GM18508 (cell line): ENCODE data around the gene COL6A3.
"Not testable (repeated sequence)": the region's sequence is repeated elsewhere in the genome, so short reads cannot be mapped to it uniquely, and the experiment has no call there.

ENCODE experiments used
- ATAC-seq: cut with Tn5 transposase; IDR thresholded peaks from one replicate; pipeline ENCODE4 v1.9.1; 2021; ENCODE audit warnings: moderate number of reproducible peaks; ENCODE audit not compliant: insufficient read depth, unreplicated experiment

COL6A3 gene

DNA sequence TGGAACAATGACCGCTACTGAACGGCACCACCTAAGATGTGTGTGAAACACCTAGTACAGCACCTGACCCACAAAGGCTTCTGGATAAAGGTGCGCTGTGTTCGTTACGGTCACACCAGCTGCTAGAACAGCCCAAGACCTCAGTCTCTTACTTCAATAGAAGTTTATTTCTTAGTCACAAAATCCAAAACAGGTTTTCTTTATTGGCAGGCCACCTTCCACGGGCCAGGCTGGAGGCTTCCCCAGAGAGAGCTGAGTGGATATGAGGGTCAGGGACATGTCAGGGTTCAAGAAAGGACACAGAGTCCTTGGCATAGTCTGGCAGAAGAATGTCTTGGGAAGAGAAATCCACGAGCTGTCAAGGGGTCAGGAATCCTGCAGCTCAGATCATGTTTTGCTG is 92.2 kb downstream of the COL6A3 start:
- ATAC-seq, result no peak

DNA sequence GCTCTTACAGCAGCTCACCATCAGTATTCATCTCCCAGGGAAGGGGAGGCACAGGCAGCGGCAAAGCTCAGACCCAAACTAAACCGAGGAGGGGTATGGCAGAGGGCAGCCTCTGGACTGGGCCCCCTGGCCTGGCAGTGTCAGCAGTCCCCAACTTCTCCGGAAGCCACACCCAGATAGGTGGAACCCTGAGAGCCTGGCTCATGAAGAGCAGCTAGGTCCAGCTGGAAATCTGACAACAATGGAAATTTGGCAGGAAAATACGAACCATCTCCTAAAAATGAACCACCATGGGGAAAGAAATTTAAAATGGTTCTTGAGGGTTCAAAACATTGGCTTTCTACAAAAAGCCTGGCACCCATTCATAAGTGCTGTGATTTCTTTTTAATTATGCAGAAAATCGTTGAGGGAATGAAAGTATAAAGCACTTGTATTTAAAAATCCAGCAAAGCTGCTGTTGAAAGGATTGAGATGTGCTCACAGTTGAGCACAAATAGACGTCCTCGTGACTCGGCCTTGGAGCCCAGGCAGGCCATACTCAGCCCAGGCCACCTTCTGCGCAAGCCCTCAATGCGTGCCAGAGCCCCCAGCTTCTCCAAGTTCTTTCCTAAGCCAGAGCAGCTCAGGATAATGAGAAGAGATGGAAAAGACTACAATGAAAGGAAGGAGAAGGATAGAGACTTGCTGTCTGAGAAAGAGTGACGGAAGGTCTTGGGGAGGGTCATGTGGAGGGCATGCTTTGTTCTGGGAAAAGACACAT is 93.0 kb downstream of the COL6A3 start:
- ATAC-seq, result no peak

DNA sequence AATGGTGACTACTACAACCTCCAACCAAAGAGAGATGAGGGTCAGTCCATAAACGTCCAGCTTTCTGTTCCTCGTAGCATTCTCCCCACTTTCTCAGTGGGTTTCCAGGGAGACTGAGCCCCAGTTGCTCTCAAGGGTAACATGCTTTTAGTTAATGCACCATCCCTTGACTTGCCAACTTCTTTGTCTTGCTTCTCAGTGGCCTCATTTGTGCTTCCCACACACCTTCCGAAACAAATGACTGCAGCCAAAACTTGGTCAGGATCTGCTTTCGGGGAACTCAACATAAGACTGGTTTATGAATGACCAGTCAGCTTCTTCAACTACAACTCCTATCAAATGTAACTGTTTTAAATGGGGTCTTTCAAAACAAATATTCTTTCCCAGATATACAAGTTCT is 94.1 kb downstream of the COL6A3 start:
- ATAC-seq, result no peak

DNA sequence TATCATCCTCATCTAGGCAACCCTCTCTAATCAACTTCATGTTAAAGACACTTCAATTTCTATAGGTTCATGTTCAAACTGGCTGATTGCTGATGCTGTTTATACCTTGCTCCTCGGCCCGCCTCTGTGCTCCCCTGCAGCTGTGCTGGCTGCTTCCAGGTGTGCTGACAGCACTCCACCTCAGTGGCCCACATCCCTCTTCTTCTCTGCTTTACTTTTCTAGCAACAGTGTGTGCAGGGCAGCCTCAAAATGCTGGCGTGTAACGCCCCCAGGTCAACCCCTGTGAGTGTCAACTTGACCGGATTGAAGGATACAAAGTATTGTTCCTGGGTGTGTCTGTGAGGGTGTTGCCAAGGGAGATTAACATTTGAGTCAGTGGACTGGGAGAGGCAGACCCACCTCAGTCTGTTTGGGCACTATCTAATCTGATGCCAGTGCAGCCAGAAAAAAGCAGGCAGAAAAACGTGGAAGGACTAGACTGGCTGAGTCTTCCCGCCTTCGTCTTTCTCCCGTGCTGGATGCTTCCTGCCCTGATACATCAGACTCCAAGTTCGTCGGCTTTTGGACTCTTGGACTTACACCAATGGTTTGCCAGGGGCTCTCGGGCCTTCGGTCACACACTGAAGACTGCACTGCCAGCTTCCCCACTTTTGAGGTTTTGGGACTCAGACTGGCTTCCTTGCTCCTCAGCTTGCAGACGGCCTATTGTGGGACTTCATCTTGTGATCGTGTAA is 94.7 kb downstream of the COL6A3 start:
- ATAC-seq, result no peak

DNA sequence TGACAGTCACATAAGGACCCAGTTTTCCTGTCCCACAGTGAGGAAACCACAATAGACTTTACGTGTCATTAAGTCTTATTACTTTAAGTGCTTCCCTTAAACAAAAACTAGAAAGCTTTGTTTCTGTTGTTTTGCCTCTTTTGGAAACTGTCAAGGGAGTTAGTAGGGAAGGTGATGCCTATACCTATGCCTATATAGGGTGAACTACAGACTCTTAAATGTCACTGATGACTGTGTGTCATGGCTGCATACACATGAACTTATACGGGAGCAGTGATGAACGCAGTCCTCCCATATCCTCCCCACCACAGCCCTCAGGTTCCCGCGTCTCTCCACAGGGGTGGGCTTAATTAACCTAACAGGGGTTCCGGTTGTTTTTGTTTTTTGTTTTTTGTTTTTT is 97.6 kb downstream of the COL6A3 start:
- ATAC-seq, result no peak

DNA sequence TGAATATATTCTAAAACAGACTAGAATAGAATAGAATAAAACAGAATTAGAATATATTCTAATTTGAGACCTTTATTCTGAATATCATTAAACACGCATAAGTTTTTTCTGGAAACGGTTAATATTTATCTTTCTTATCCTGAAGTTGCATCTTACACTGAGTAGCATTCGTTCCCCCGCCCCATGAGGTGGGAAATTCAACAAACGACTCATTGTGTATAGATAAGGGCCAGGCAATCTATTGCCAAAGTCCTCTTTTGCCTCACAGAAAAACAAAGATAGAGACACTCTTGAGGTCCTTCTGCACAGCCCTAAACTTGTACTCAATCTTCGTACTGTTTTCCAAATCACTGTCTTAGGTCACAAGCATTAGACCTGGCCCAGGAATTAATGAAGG is 98.1 kb downstream of the COL6A3 start:
- no peak for ATAC-seq

DNA sequence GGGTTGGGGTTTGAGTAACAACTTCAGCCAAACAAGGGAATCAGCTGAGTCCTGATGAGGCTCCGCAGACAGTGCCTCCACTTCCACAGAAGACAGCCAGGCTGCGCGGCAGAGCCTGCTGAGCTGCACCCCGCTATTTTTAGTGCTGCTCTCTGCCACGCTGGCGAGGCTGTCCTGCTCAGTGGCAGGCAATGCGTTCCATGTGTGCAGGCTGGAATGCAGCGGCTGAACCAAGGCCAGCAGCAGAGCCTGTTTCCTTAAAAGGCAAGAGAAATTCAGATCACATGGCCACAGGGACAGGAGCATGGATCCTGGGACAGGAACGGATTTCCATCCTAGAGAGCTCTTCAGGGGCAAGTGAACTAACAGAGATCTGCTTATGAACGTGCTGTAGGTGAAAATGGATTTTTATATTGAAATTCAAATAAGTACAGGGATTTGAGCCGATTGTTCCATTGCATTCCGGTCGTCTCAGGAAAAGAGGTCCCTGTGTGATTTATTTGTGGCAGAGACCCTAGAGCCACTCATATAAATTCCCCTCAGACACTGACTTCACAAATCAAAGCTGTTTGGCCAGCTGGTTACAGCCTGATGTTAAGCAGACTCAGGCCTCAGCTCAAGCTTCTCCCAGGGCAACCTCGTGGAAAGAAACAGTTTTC is 98.7 kb downstream of the COL6A3 start:
- ATAC-seq, result no peak

DNA sequence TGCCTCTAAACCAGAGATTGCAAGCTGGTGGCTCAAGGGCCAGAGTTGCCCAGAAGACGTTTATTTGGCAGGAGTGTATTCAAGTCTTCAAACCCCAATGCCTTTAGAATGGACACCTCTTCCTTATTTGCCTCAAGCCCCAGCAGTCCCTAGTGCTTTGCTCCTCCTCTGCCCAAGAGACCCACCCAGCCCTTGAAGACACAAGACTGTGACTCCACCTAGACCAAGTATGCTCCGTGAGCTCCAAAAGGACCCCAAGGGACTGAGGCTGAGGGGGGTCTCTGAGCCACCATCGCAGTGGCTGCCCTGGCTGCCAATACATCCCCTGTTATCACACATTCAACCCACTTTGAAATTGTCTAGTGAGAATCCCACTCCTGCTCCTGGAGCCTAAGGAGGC is 99.3 kb downstream of the COL6A3 start:
- no peak for ATAC-seq

DNA sequence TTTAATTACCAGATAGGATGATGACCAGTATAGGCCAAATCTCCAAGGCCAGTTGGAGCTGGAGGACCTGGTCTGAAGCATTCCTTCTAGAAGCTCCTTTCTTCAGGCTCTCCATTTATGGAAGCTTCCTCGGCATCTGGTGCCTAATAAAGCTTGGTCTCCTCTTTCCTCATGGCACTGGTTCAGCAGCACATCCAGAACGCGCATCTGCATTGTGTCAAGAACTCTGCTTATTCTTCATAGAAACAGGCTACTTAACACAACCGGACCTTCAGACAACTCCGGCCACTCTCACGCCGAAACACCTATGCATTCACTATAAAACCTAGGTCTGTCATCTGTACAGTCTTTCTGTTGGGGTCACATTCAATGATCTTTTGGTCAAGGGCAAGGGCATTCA is 99.8 kb downstream of the COL6A3 start:
- no peak for ATAC-seq

DNA sequence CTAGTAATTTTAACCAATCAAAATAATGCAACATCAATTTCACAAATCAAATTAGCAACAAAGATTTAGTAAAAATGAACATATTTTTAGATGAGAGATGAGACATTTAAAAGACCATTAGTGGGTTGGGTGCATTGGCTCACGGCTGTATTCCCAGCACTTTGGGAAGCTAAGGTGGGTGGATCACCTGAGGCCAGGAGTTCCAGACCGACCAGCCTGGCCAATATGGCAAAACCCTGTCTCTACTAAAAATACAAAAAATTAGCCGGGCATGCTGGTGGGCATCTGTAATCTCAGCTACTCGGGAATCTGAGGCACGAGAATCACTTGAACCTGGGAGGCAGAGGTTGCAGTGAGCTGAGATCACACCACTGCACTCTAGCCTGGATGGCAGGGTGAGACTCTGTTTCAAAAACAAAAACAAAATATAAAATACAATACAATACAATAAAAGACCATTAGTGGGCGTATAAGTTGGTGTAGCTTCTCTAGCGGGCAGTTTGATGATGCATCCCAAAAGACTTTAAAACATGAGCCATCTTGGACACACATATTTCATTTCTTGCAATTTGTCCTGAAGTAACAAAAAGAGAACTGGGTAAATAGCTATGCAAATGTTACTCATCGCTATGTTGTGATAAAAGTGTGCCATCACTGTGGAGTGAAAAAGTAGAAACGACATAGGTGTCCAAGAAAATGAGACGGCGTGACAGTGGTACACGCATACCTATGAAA is 101.8 kb downstream of the COL6A3 start:
- ATAC-seq, result no peak

DNA sequence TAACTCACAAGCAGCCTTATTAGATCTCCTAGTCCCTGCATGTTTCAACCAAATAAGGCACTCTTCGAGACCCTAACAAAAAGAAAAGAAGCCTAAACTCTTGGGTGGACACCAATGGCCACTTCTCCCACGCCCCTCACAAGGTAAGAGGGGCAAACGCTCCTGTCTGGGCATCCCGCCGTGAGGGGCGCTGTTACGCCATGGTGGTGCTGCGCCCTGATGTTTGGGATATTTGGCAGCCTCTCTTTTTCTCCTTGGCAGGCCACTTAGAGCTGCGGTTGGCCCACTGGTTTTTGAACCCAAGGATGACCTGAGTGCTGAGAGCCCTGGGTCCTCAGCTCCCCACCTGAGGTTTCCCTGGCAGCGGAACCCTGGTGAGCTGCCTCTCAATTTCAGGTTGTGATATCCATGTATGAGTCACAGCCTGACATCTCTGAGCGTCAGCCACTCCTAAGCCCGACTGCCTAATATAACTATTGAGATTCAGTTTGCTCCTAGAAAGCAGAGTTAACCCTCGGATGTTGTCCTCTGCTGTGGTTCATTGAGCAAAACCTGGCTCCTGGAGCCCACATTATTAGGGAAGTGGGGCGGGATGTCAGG is 103.3 kb downstream of the COL6A3 start:
- ATAC-seq, result no peak

DNA sequence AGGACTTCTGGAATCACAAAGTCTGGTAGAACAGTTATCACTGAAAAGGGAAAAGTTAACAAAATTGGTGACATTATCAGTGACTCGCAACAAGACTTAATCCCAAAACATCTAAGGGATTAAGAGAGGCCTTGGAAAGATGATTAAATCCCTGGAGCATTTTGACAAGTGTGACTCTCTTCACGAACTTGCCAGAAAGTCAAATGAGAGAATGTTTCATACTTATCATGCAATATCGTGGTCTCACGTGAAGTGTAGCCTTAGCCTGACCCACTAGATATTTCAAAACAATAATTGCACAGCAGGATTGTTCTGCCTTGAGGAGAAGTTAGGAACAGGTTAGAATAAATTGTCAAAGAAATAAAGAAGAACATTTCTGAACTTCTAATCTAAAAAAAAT is 104.5 kb downstream of the COL6A3 start:
- ATAC-seq, result no peak

DNA sequence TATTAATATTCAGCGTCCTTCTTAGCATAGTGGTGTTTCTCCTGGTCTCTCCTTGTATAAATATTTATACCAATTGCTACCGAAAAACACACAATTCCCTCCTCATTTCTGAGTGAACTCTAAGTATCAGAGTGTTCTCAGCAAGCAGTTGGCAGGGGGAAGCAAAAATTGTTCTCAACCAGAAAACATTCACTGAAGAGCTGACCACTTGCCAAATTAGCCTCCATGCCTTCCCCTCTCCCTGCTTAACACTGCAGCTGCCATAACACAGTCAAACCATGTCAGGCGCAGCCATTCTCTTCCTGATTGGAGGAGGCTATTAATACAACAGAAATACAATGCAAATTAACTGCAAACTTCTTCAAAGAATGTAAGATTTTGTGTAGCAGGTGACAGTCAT is 105.0 kb downstream of the COL6A3 start:
- ATAC-seq, result no peak

DNA sequence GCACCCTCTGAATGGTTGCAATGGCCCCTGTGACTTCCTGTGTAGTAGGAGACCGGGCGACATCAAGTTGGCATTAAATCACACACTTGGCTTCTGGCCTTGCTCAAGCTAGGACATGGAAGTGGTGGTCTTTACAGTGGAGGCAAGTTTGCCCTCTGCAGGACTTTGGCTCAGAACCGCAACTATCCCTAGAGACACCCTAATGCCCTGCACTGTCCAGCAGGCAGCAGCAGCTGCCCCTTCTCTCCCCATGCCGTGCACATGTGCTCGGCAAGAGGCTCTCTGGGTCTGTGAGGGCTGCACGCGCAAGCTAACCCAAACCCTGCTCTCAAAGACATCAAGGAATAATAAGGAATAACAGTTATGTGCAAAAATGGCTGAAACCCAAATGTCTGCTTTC is 106.5 kb downstream of the COL6A3 start:
- ATAC-seq, result no peak

DNA sequence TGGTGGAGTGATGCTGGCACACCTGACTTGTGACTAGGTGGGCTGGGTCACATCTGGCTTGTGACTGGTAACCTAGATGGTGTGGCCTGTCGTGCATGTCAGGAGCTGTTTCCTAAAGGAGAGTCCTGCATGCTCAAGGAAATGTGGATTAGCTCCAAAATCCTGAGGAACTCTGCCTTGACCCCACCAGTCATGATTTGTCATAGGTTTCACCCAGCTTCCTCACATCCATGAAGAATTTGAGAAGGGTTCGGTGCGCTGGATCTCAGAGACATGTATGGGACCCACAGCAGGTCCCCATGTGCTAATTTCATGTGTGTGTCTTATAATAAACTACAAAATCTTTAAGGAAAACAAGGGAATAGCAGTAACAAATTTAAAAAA is 107.2 kb downstream of the COL6A3 start:
- ATAC-seq, result no peak

DNA sequence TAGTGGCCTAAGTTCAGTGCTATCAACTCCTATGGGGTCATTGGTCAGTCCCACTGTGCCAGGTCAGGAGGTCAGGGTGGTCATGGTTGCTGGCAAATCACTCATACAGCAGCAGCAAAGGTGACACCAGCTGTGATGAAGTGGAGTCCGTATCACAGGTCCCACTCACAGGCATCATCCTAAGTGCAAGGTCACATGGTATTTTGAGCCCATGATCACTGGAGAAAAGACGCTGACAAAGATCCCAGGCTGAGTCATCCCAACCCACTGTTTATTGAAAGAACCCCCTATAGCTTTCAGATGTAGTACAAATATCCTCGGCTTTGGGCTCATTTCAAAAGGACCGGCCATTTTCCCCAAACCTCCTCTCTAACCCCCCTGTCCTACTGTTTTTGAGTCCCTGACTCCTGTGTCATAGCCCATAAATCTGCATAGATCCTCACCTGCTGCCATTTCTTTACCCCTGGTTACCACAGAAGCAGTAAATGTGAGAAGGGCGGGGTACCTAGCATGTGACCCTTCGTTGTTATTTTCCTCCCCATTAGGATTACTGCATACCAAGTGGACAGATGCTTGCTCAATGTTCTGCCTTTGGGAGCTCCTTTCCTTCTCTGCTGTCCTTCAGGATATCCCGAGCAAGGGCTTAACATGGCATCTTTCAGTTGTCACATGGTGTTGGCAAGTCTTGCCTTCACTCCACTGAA is 107.7 kb downstream of the COL6A3 start:
- ATAC-seq, result no peak

DNA sequence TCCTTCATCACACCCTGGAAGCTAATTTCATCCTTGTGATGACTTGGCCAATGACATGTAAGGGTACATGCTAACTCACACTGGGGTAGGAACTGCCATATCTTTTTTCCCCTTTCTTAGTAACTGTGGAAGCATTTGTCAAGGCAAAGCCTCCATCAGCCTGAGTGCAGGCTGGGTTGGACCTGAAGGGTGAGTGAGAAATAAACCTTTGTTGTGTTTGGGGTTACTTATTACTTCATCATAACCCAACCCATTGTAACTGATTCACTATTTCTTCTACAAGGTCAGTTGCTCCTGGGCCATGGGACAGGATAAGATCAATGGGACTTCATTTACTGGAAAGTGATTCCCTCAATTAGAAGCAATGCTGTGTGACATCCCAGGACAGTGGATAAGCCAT is 108.4 kb downstream of the COL6A3 start:
- no peak for ATAC-seq

DNA sequence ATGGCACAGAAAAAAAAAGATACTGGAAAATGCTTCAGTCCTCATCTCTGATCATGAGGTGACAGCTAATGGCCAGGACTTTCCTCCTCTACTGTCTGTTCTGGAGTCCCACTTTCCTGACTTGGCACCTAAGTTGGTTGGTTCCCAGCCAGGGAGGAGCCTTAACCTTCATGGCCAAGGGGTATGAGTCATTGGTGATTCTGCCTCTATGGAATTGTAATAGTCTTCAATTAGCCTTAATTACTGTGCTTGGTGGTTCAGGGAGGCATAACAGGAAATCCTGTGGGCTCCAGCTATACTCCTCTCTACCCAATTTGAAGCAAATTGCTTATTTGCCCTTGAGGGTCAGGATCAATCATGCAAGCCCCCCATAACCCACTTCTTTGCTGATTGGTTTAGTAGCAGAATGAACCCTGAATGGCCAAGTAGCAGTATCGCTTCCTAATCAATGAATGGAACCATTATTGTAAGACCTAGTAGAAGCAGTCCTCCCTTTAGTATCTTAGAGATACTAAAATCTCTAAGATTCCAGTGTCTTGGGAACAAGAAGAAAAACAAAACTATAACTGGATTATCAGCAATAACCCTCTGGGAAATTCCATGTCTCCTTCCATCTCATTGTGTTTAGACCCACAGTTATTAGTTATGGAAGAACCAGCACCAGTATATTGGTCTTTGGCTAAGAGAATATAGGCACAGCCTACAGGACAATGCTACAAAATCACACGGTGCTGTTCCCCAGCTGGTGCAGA is 109.0 kb downstream of the COL6A3 start:
- ATAC-seq, result no peak

DNA sequence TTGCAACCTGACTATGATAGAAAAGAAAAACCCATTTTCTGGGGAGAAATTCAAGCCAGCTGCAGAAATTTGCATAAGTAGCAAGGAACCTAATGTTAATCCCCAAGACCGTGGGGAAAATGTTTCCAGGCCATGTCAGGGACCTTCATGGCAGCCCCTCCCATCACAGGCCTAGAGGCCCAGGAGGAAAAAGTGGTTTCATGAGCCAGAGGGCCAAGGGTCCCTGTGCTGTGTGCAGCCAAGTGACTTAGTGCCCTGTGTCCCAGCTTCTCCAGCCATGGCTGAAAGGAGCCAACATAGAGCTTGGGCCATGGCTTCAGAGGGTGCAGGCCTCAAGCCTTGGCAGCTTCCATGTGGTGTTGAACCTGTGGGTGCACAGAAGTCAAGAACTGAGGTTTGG is 110.7 kb downstream of the COL6A3 start:
- not testable (repeated sequence) for ATAC-seq
